ENCODE measurements around the gene SORCS1. TPM values are rescaled to one million over a fixed set of nuclear protein-coding genes. Genes with fewer than 3 reads are reported as not detected.

The SORCS1 gene
- total and polyA plus RNA-seq, 4 donors, result 0.04 to 3.5 (median 0.05) TPM

- no peak for DNase-seq
- Histone ChIP-seq H3K27me3 (ENCODE audit: control insufficient read depth in 3 of 3, insufficient read depth in 3 of 3, low read length in 2 of 3) (no peaks in the 10 kb centered on the region), H3K4me1 (ENCODE audit: control insufficient read depth in 5 of 5, insufficient read depth in 5 of 5, low read length in 5 of 5) (no peaks in the 10 kb centered on the region), H3K36me3 (ENCODE audit: control insufficient read depth in 4 of 4, insufficient read depth in 4 of 4, low read length in 4 of 4) (no peaks in the 10 kb centered on the region), H3K27ac (ENCODE audit: low read depth in 1 of 2, low read length in 1 of 2) (no peak overlapping the region), H3K9ac (ENCODE audit: insufficient read depth in 1 of 2, low read length in 2 of 2) (no peak overlapping the region), H3K4me3 (no peak overlapping the region), H3K9me3 (ENCODE audit: control insufficient read depth in 4 of 4, insufficient read depth in 3 of 4, low read length in 3 of 4) (peaks cover 0 to 2% (median 0%) of the 10 kb centered on the region in 4 donors)
- no peak for TF ChIP-seq CTCF (IDR thresholded peaks at IDR 0.05; ENCODE audit: control extremely low read depth, extremely low read depth)
- ATAC-seq (ENCODE audit: insufficient read depth, low FRiP score), result no peak
- WGBS, 2 donors, result 93 to 94% methylated on average over 4 of the region's 4 CpGs
Measured at GRCh38 chr10:106859892-106860652, 304.4 kb downstream of the SORCS1 start.

GRCh38 chr10:106857728-106858127 is 306.8 kb downstream of the SORCS1 start:
- no peak overlapping the region for H3K4me3 ChIP-seq
- DNase-seq, result no peak
- H3K9ac ChIP-seq (ENCODE audit: insufficient read depth in 1 of 2, low read length in 2 of 2), result no peak overlapping the region
- no peak for ATAC-seq (ENCODE audit: insufficient read depth, low FRiP score)
- no peaks in the 10 kb centered on the region for H3K4me1 ChIP-seq (ENCODE audit: control insufficient read depth in 5 of 5, insufficient read depth in 5 of 5, low read length in 5 of 5)
- TF ChIP-seq CTCF (IDR thresholded peaks at IDR 0.05; ENCODE audit: control extremely low read depth, extremely low read depth), result no peak
- peaks cover 0 to 2% (median 0%) of the 10 kb centered on the region in 4 donors for H3K9me3 ChIP-seq (ENCODE audit: control insufficient read depth in 4 of 4, insufficient read depth in 3 of 4, low read length in 3 of 4)
- H3K36me3 ChIP-seq (ENCODE audit: control insufficient read depth in 4 of 4, insufficient read depth in 4 of 4, low read length in 4 of 4), result no peaks in the 10 kb centered on the region
- no peaks in the 10 kb centered on the region for H3K27me3 ChIP-seq (ENCODE audit: control insufficient read depth in 3 of 3, insufficient read depth in 3 of 3, low read length in 2 of 3)
- H3K27ac ChIP-seq (ENCODE audit: low read depth in 1 of 2, low read length in 1 of 2), result no peak overlapping the region
- WGBS, 2 donors, result 82 to 83% methylated on average over 6 of the region's 6 CpGs

- Histone ChIP-seq H3K9ac (ENCODE audit: insufficient read depth in 1 of 2, low read length in 2 of 2) (no peak overlapping the region), H3K27ac (ENCODE audit: low read depth in 1 of 2, low read length in 1 of 2) (no peak overlapping the region), H3K27me3 (ENCODE audit: control insufficient read depth in 3 of 3, insufficient read depth in 3 of 3, low read length in 2 of 3) (no peaks in the 10 kb centered on the region), H3K4me1 (ENCODE audit: control insufficient read depth in 5 of 5, insufficient read depth in 5 of 5, low read length in 5 of 5) (no peaks in the 10 kb centered on the region), H3K9me3 (ENCODE audit: control insufficient read depth in 4 of 4, insufficient read depth in 3 of 4, low read length in 3 of 4) (peaks cover 0 to 2% (median 0%) of the 10 kb centered on the region in 4 donors), H3K36me3 (ENCODE audit: control insufficient read depth in 4 of 4, insufficient read depth in 4 of 4, low read length in 4 of 4) (no peaks in the 10 kb centered on the region), H3K4me3 (no peak overlapping the region)
- no peak for TF ChIP-seq CTCF (IDR thresholded peaks at IDR 0.05; ENCODE audit: control extremely low read depth, extremely low read depth)
- no peak for DNase-seq
- WGBS, 2 donors, result 65 to 67% methylated on average over 6 of the region's 6 CpGs
- ATAC-seq (ENCODE audit: insufficient read depth, low FRiP score), result no peak
Measured at GRCh38 chr10:106857213-106857612, 307.3 kb downstream of the SORCS1 start.

Measured in lung (tissue), 12 donors.